Stomach (tissue), 4 donors: ENCODE measurements around the gene SLC23A1.
A peak's percentile ranks its signal among the peaks of the same experiment; 100 is the strongest.

ENCODE experiments used
- EP300 ChIP-seq: sonication (generic); formaldehyde crosslinking; IDR thresholded peaks from one replicate; pipeline ENCODE4 v1.6.1; 2017; ENCODE audit warnings: antibody characterized with exemption
- POLR2A ChIP-seq, 4 donors: fragments of 450-650 bp; IDR thresholded peaks; one replicate each; pipeline ENCODE4 v1.6.1; 2016; ENCODE audit warnings: antibody characterized with exemption in 4 of 4, control low read depth in 2 of 4, mild to moderate bottlenecking in 1 of 4, moderate library complexity in 1 of 4
- POLR2AphosphoS5 ChIP-seq, 3 donors: sonication (generic); formaldehyde crosslinking; IDR thresholded peaks; one replicate each; pipeline ENCODE4 v1.6.1; 2016; ENCODE audit warnings: antibody characterized with exemption in 3 of 3
- TF ChIP-seq, protein P1 (sequence below), 7 experiments: fragments of 450-650 bp in 4 of 7; fragments of 200-600 bp in 3 of 7; sonication (generic) in 3 of 7; IDR thresholded peaks; one replicate each; pipeline ENCODE4 v1.5.1; 2016 to 2019; ENCODE audit warnings: antibody characterized with exemption in 7 of 7, control low read depth in 2 of 7, mild to moderate bottlenecking in 1 of 7

DNA sequence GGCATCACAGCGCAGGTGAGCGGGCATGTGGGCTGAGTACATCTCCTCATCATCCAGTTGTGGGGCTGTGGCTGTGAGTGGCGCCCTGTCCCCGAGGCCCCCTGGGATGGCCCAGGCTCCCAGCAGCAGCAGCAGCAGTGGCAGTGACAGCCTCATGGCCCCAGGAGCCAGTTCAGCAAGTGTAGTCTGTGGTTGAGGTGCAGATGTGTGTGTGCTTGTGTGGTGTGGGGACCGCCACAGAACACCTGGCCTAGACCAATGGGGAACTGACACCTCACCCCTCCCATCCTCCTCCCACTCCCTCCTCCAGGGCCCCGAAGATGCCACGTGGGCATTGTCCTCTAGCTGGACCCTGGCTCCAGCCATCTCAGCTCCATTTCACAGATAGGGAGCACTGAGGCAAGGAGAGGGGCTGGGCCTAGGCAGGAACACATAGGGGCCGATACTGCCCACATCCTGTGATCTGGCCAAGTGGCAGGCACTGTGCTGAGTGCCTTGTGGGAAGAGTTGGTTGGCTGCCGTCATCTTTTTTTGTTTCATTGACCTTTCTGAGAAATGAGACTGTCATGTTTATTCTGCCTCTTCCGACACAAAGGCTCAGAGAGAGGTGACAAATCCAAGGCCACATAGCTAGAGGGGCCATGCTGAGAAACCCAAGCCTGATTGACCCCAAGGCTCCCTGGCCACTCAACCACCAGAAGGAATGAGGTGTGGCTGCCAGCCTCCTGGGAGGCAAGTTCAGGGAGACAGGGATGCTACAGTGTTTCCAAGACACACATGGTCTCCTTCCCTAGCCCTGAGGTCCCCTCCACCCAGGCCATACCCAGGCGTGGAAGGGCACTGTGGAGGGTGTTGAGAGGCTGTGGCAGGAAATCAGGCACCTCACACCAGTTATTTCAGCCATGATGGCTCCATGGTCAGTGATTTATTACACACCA, 6.9 kb upstream of the SLC23A1 start, which contains the start of gene MZB1:
- TF ChIP-seq POLR2AphosphoS5 (IDR thresholded peaks at IDR 0.05) (peak in 1 of 3 donors; percentile 26), EP300 (no peak), POLR2A (IDR thresholded peaks at IDR 0.05) (no peak)
- TF ChIP-seq, protein P1, sequence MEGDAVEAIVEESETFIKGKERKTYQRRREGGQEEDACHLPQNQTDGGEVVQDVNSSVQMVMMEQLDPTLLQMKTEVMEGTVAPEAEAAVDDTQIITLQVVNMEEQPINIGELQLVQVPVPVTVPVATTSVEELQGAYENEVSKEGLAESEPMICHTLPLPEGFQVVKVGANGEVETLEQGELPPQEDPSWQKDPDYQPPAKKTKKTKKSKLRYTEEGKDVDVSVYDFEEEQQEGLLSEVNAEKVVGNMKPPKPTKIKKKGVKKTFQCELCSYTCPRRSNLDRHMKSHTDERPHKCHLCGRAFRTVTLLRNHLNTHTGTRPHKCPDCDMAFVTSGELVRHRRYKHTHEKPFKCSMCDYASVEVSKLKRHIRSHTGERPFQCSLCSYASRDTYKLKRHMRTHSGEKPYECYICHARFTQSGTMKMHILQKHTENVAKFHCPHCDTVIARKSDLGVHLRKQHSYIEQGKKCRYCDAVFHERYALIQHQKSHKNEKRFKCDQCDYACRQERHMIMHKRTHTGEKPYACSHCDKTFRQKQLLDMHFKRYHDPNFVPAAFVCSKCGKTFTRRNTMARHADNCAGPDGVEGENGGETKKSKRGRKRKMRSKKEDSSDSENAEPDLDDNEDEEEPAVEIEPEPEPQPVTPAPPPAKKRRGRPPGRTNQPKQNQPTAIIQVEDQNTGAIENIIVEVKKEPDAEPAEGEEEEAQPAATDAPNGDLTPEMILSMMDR (IDR thresholded peaks at IDR 0.05): no peak
